Measurements from ENCODE around the gene SULT1A2.
"Not testable (repeated sequence)": the region's sequence is repeated elsewhere in the genome, so short reads cannot be mapped to it uniquely, and the experiment has no call there.

The SULT1A2 gene

GRCh38 chr16:28596840-28597691 lies at the start of gene SULT1A2:
SULT1A2 (minus strand) TSS chr16:28597050; CDS start chr16:28595930, 1,120 bp downstream.
- no peak for DNase-seq

GRCh38 chr16:28639959-28640358 lies 43.1 kb upstream of the SULT1A2 start:
- DNase-seq, result not testable (repeated sequence)

GRCh38 chr16:28638359-28638758 lies 41.5 kb upstream of the SULT1A2 start:
- not testable (repeated sequence) for DNase-seq

- not testable (repeated sequence) for DNase-seq
Measured at GRCh38 chr16:28637765-28638164, 40.9 kb upstream of the SULT1A2 start, which contains the start of gene NPIPB8. NPIPB8 (plus strand) TSS chr16:28638065; CDS start chr16:28638361, 296 bp downstream.

- not testable (repeated sequence) for DNase-seq
Measured at GRCh38 chr16:28636093-28636823, 39.4 kb upstream of the SULT1A2 start.

- not testable (repeated sequence) for DNase-seq
Measured at GRCh38 chr16:28630905-28631304, 34.1 kb upstream of the SULT1A2 start.

GRCh38 chr16:28623172-28623711 lies 26.4 kb upstream of the SULT1A2 start:
- peak; percentile 37 to 79 for DNase-seq

GRCh38 chr16:28622532-28623171 lies 25.8 kb upstream of the SULT1A2 start:
- DNase-seq, result not testable (repeated sequence)

GRCh38 chr16:28621481-28622155 lies 24.8 kb upstream of the SULT1A2 start:
- DNase-seq, result peak in 1 of 2 experiments; percentile 50

GRCh38 chr16:28620316-28620715 lies 23.5 kb upstream of the SULT1A2 start:
- DNase-seq, result not testable (repeated sequence)

- DNase-seq, result no peak
Measured at GRCh38 chr16:28617874-28618273, 21.0 kb upstream of the SULT1A2 start.

GRCh38 chr16:28616636-28617035 lies 19.8 kb upstream of the SULT1A2 start:
- no peak for DNase-seq

- not testable (repeated sequence) for DNase-seq
Measured at GRCh38 chr16:28616224-28616577, 19.4 kb upstream of the SULT1A2 start.

- peak in 1 of 2 experiments; percentile 46 for DNase-seq
Measured at GRCh38 chr16:28615486-28616223, 18.8 kb upstream of the SULT1A2 start.

GRCh38 chr16:28614561-28614960 lies 17.7 kb upstream of the SULT1A2 start:
- DNase-seq, result not testable (repeated sequence)

- DNase-seq, result not testable (repeated sequence)
Measured at GRCh38 chr16:28613912-28614311, 17.1 kb upstream of the SULT1A2 start.

GRCh38 chr16:28612359-28613280 lies 15.8 kb upstream of the SULT1A2 start:
- DNase-seq, result not testable (repeated sequence)

- no peak for DNase-seq
Measured at GRCh38 chr16:28610595-28611191, 13.8 kb upstream of the SULT1A2 start.

- no peak for DNase-seq
Measured at GRCh38 chr16:28609631-28610594, 13.1 kb upstream of the SULT1A2 start, which contains the start of gene SULT1A1. SULT1A1 (minus strand) TSS chr16:28610044; CDS start chr16:28608855, 1,189 bp downstream.

Measured in NCI-H524 (cell line).